ENCODE measurements around the gene HDLBP.

DNA sequence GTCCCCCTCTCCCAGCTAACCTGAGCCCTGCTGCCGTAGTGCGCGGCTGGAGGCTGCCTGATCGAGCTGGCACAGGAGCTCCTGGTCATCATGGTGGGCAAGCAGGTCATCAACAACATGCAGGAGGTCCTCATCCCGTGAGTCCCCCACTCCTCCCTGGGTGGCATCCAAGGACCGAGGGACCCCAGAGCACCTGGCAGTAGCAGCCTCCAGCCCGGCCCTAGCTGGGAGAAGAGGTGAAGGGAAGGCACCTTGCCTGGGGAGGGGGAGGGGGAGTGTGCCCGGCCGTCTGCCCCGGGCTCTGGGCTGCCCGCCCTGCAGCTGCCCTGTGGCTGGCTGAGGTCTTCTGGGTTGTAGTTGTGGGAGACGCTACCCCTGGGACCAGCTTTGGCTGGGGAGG is 100.7 kb downstream of the HDLBP start:
- TF ChIP-seq EZH2 (IDR thresholded peaks at IDR 0.05; ENCODE audit: insufficient read depth, poor library complexity, severe bottlenecking) (no peak), EZH2phosphoT487 (IDR thresholded peaks at IDR 0.05; ENCODE audit: insufficient read depth, low read depth) (no peak)
